HG03175 (cell line): ENCODE results near the gene ZAR1L.
"Not testable (repeated sequence)": the region's sequence is repeated elsewhere in the genome, so short reads cannot be mapped to it uniquely, and the experiment has no call there.

Experiments
- ATAC-seq: cut with Tn5 transposase; IDR thresholded peaks from one replicate; pipeline ENCODE4 v1.9.1; 2021; ENCODE audit warnings: mild to moderate bottlenecking, moderate library complexity; ENCODE audit not compliant: unreplicated experiment

Gene ZAR1L

GRCh38 chr13:32315238-32316027 is at the start of gene ZAR1L, which contains the start of gene BRCA2:
TSS of gene ZAR1L (minus strand) at chr13:32315363. CDS start at chr13:32311925, 3,438 bp downstream.
TSS of gene BRCA2 (plus strand) at chr13:32315508. CDS start at chr13:32316461, 953 bp downstream.
- ATAC-seq, result peak; percentile 95

GRCh38 chr13:32362574-32362973 is 47.4 kb upstream of the ZAR1L start:
- no peak for ATAC-seq

GRCh38 chr13:32355935-32356334 is 40.8 kb upstream of the ZAR1L start:
- not testable (repeated sequence) for ATAC-seq

- peak; percentile 81 for ATAC-seq
Observed at GRCh38 chr13:32354040-32354439, 38.9 kb upstream of the ZAR1L start.

GRCh38 chr13:32350839-32351441 is 35.8 kb upstream of the ZAR1L start:
- not testable (repeated sequence) for ATAC-seq

GRCh38 chr13:32347651-32348050 is 32.5 kb upstream of the ZAR1L start:
- no peak for ATAC-seq

- ATAC-seq, result no peak
Observed at GRCh38 chr13:32340914-32341313, 25.8 kb upstream of the ZAR1L start.

GRCh38 chr13:32334671-32335070 is 19.5 kb upstream of the ZAR1L start:
- ATAC-seq, result no peak

GRCh38 chr13:32330441-32330840 is 15.3 kb upstream of the ZAR1L start:
- ATAC-seq, result no peak

GRCh38 chr13:32323912-32324311 is 8.7 kb upstream of the ZAR1L start:
- no peak for ATAC-seq

- ATAC-seq, result no peak
Observed at GRCh38 chr13:32320528-32320927, 5.4 kb upstream of the ZAR1L start.

GRCh38 chr13:32317716-32318465 is 2.7 kb upstream of the ZAR1L start:
- ATAC-seq, result no peak

- no peak for ATAC-seq
Observed at GRCh38 chr13:32316501-32316900, 1.3 kb upstream of the ZAR1L start.

GRCh38 chr13:32316028-32316339 is 821 bp upstream of the ZAR1L start:
- peak; percentile 37 for ATAC-seq

GRCh38 chr13:32314271-32315237 is 609 bp downstream of the ZAR1L start:
- peak; percentile 48 for ATAC-seq

- ATAC-seq, result no peak
Observed at GRCh38 chr13:32311188-32311897, 3.8 kb downstream of the ZAR1L start.

GRCh38 chr13:32310134-32310706 is 4.9 kb downstream of the ZAR1L start:
- no peak for ATAC-seq

GRCh38 chr13:32309312-32310133 is 5.6 kb downstream of the ZAR1L start:
- ATAC-seq, result no peak

GRCh38 chr13:32305646-32306045 is 9.5 kb downstream of the ZAR1L start:
- ATAC-seq, result no peak
